Measurements from ENCODE around the gene TLE1. TPM values are rescaled to one million over a fixed set of nuclear protein-coding genes. Genes with fewer than 3 reads are reported as not detected.

The TLE1 gene
- total RNA-seq, 4 donors from 2014 or later: 43.6 to 86.2 (median 68.2) TPM

- ATAC-seq: no peak
- peaks cover 0 to 5% (median 0%) of the 10 kb centered on the region in 3 donors for H3K4me1 ChIP-seq
- no peak overlapping the region for H3K27ac ChIP-seq
- WGBS, 2 donors (ENCODE audit: low coverage in 1 of 2): 54 to 73% methylated on average over 4 of the region's 4 CpGs
- H3K9me3 ChIP-seq: no peaks in the 10 kb centered on the region
- H3K27me3 ChIP-seq: no peaks in the 10 kb centered on the region
- no peaks in the 10 kb centered on the region for H3K36me3 ChIP-seq
- no peak overlapping the region for H3K4me3 ChIP-seq
- TF ChIP-seq POLR2AphosphoS5 (IDR thresholded peaks at IDR 0.05): no peak
- no peak for TF ChIP-seq POLR2A (IDR thresholded peaks at IDR 0.05)
Measured at GRCh38 chr9:81552581-81552991, 136.8 kb downstream of the TLE1 start.

DNA sequence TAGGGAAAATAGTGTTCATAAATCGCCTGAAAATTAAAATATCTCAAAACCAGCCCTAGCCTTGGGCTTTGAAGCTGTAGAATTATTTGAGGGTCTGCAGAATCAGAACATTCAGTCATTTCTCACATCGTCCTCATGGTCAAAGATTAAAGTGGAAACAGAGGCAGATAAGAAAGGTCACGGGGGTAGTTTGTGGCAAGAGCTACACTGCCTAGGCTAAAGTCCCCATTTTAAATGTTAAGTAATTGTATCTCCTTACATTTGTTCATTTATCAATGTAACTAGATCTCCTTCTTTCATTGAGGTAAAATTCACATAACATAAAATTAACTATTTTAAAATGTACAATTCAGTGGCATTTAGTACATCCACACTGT is 139.2 kb downstream of the TLE1 start:
- no peaks in the 10 kb centered on the region for H3K4me1 ChIP-seq
- no peaks in the 10 kb centered on the region for H3K36me3 ChIP-seq
- H3K27me3 ChIP-seq: no peaks in the 10 kb centered on the region
- no peaks in the 10 kb centered on the region for H3K9me3 ChIP-seq
- no peak for TF ChIP-seq POLR2A (IDR thresholded peaks at IDR 0.05)
- no peak for TF ChIP-seq CTCF (IDR thresholded peaks at IDR 0.05)
- no peak for TF ChIP-seq EP300 (IDR thresholded peaks at IDR 0.05)
- no peak for TF ChIP-seq POLR2AphosphoS5 (IDR thresholded peaks at IDR 0.05)
- no peak overlapping the region for H3K4me3 ChIP-seq
- no peak for ATAC-seq
- 67 to 78% methylated on average over 3 of the region's 3 CpGs for WGBS, 2 donors (ENCODE audit: low coverage in 1 of 2)
- H3K27ac ChIP-seq: no peak overlapping the region

DNA sequence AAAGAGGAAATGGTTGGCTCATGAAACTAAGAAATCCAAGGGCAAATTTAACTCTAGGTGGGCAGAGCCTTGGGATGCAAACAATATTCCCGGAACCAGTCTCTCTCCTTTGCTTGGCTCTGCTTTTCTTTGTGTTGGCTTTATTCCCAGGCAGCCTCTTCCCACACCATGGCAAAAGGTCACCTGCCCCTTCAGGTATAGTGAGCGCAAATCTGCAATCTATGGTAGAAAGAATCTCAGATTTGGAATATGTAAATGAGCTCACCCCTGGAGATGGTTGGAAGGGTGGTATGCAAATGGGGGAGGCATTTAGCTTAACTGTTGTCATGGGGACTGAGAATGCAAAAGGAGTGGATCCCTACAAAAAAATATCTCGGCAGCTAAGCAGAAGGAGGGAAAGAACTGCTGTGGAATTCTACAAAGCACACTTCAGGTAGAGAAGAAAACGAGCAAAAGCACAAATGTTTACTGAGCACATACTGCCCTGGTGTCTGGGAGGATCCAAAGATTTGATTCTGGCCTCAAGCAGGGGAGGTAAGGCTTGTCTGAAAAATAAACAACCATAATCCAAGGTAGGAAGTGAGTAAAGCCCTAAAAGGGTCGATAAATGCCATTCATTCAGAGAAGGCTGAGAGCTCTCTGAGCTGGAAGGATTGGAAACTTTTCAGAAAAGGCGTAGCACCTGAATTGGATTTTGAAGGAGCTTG is 139.7 kb downstream of the TLE1 start:
- Histone ChIP-seq H3K9me3 (no peaks in the 10 kb centered on the region), H3K4me1 (no peaks in the 10 kb centered on the region), H3K27ac (no peak overlapping the region), H3K4me3 (no peak overlapping the region), H3K27me3 (no peaks in the 10 kb centered on the region), H3K36me3 (no peaks in the 10 kb centered on the region)
- ATAC-seq: no peak
- WGBS, 2 donors (ENCODE audit: low coverage in 1 of 2): 73% methylated on average over 5 to 6 of the region's 6 CpGs
- TF ChIP-seq POLR2A (IDR thresholded peaks at IDR 0.05) (no peak), POLR2AphosphoS5 (IDR thresholded peaks at IDR 0.05) (no peak), CTCF (IDR thresholded peaks at IDR 0.05) (no peak), EP300 (IDR thresholded peaks at IDR 0.05) (no peak)

- Histone ChIP-seq H3K27ac (no peak overlapping the region), H3K9me3 (no peaks in the 10 kb centered on the region), H3K4me1 (no peaks in the 10 kb centered on the region), H3K36me3 (no peaks in the 10 kb centered on the region), H3K27me3 (no peaks in the 10 kb centered on the region), H3K4me3 (no peak overlapping the region)
- TF ChIP-seq EP300 (IDR thresholded peaks at IDR 0.05) (no peak), POLR2A (IDR thresholded peaks at IDR 0.05) (no peak), POLR2AphosphoS5 (IDR thresholded peaks at IDR 0.05) (no peak), CTCF (IDR thresholded peaks at IDR 0.05) (no peak)
- ATAC-seq: no peak
- 97 to 100% methylated on average over 2 of the region's 2 CpGs for WGBS, 2 donors (ENCODE audit: low coverage in 1 of 2)
Measured at GRCh38 chr9:81548911-81549310, 140.4 kb downstream of the TLE1 start.

DNA sequence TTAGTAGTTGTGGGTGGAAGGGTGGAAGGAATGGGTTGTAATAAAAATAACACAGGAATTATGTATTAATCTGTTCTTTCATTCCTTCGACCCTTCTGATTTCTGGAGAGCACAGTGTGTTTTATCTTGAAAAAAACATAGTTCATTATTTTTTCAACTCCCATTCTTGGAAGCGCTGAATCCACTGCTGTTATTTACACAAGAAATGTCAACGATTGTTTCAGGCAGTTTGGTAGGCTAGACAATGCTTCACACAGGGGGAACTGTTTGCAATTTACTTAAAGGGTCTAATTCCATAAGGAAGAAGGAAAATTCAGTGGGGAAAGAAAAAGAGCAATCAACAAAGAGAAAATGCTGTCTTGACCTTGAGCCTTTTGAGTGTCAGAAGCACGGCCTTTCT is 142.9 kb downstream of the TLE1 start:
- WGBS, 2 donors (ENCODE audit: low coverage in 1 of 2): 40 to 62% methylated on average over 4 of the region's 4 CpGs
- H3K27me3 ChIP-seq: no peaks in the 10 kb centered on the region
- no peaks in the 10 kb centered on the region for H3K36me3 ChIP-seq
- no peak for ATAC-seq
- no peak overlapping the region for H3K4me3 ChIP-seq
- TF ChIP-seq CTCF (IDR thresholded peaks at IDR 0.05): no peak
- no peak for TF ChIP-seq POLR2AphosphoS5 (IDR thresholded peaks at IDR 0.05)
- TF ChIP-seq POLR2A (IDR thresholded peaks at IDR 0.05): no peak
- no peak for TF ChIP-seq EP300 (IDR thresholded peaks at IDR 0.05)
- no peaks in the 10 kb centered on the region for H3K9me3 ChIP-seq
- H3K27ac ChIP-seq: no peak overlapping the region
- H3K4me1 ChIP-seq: peaks cover 0 to 4% (median 0%) of the 10 kb centered on the region in 3 donors

Data from gastroesophageal sphincter (tissue), 4 donors.